HG03045 (cell line): ENCODE data around the gene SYDE2.
A peak's percentile ranks its signal among the peaks of the same experiment; 100 is the strongest.
"Not testable (repeated sequence)": the region's sequence is repeated elsewhere in the genome, so short reads cannot be mapped to it uniquely, and the experiment has no call there.

Experiments used
- ATAC-seq: cut with Tn5 transposase; IDR thresholded peaks from one replicate; pipeline ENCODE4 v1.9.1; 2021; ENCODE audit warnings: mild to moderate bottlenecking, moderate library complexity; ENCODE audit not compliant: unreplicated experiment

SYDE2 gene

DNA sequence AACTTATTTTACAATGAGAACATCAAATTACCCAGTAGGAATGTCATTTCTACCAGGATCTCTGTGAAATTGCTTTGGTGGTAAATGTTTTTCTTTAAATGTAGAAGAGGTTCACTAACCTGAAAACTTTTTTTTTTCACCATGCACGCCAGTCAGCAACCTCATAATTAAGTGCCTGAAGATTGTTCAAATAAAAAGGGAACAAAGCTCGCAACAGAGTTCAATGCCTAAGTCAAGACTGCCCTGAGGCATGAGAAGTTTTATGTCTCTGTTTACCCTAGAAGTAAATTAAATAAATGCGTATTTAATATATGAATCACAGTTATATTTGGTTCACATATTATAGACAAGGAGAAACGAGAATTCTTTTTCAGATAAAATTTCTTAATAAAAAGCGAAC, 13.8 kb upstream of the SYDE2 start:
- ATAC-seq, result no peak

DNA sequence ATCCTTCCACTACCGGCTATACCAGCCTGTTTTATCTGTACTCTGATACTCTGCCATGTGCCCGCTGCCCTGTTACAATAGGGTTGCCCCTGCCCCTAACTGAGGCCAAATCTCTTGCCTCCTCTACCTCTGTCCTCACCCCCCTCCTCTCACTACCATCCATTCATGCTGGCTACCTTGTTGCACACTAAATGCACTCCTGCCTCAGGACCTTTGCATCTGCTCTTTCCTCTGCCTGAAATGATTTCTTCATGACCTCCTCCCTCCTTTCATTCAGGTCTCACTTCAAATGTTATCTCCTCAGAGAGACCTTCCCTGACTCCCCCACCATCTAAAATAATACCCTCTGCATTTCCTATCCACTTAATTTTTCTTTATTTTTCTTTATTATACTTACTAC, 7.7 kb upstream of the SYDE2 start:
- ATAC-seq, result no peak

DNA sequence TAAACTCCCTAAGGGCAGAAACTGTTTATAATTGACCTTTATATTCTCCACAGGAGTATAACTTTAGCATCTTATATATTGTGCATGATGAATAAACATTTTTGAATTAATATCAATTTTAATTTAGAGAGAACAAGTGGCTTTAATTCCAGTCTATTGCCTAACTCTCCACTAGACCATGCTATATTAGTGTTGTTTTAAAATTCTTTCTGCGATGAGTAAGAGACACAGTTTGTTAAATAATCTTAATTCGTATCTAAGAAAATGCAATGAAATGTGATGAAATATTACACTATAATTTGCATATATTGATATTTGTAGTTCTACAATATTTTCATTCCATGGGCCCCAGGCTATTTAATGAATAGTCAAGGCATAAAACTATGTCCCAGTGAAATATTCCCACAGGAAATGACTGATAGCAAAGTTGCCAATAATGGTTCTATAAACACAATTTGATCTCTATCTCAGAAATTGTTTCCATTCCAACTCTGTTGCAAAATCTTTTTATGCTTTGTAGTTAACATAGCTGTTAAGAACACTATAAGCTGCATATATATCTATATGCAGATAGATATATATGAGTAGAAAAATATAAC, 2.9 kb upstream of the SYDE2 start:
- no peak for ATAC-seq

DNA sequence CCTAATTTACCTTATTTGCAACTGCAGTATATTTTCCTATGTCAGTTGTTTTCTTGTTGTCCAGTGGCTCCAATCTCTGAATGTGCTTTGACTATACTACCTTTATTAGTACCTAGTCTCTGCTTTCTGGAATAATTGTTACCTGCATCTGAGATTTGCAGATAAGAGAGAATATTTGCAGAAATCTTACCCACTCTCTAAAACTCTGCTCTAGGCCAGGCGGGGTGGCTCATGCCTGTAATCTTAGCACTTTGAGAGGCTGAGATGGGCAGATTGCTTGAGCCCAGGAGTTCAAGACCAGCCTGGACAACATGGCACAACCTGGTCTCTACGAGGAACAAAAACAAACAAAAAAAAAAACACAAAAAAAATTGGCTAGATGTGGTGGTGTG, 2.0 kb upstream of the SYDE2 start:
- ATAC-seq, result no peak

DNA sequence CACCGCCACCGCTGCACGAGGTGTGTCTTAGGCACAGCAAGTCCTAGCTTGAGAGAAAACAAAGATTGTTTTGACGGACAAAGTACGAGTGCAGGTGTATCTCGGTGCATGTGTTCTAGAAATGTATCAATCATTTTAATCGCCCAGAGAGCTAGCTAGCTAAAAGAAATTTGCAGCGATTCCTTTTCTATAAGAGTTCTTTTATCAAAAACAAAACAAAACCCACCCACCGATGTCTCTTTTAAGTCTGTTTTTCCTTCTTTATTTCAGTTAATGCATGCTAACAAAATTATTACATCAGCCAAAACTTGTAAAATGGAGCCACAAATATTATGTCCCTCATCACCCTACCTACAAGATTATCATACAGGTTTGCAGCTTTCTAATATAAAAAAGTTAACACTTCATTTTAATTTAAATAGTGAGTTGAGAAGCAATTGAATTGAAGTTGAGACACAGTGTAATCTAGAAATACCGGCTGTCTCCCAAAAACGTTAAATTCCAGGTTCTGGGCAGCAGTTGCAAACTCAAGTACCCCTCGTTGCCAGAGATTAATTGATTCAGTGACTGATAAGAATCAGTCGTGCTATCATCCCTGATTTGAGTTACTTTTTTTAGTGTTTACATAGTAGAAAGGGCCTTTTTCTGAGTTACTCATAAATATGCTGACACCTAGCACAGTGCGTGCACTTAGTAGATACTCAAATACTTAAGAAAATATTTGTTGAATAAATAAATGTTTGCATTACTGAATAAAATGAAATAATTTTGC, 1.5 kb upstream of the SYDE2 start:
- no peak for ATAC-seq

DNA sequence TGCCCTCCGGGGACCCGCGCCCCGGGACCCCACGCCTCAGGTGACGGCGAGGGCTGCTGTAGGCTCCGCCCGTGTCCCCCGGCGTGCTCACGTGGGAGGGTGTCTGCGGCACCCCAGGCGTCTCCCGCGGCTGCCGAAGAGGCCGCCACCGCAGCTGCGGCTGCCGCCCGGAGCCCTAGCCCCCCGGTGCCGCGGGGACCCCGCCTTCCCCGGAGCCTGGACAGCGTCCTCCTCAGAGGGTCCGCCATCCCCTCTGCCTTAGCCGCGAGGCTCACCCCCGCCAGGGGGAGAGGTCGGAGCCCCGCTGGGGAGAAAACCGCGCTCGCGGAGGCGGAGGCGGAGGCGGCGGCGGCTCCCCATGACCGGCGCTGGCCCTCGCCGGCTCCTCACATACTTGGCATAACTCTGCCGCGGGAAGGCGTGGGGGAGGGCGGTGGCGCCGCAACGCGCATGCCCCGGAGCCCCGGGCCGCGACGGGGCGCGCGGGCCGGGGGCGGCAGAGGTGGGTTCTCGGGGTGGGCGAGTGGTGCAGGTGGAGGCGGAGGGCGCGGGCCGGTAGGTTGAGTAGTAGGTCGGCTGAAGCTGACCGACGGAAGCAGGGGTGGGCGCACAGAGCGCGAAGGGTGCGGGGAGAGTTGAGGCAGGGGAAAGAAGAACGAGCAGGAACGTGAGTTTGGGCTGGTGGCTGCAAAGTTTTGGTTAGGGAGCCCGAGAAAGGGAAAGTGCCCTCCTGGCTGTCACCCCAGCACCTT, 700 bp upstream of the SYDE2 start:
- peak; percentile 58 for ATAC-seq

DNA sequence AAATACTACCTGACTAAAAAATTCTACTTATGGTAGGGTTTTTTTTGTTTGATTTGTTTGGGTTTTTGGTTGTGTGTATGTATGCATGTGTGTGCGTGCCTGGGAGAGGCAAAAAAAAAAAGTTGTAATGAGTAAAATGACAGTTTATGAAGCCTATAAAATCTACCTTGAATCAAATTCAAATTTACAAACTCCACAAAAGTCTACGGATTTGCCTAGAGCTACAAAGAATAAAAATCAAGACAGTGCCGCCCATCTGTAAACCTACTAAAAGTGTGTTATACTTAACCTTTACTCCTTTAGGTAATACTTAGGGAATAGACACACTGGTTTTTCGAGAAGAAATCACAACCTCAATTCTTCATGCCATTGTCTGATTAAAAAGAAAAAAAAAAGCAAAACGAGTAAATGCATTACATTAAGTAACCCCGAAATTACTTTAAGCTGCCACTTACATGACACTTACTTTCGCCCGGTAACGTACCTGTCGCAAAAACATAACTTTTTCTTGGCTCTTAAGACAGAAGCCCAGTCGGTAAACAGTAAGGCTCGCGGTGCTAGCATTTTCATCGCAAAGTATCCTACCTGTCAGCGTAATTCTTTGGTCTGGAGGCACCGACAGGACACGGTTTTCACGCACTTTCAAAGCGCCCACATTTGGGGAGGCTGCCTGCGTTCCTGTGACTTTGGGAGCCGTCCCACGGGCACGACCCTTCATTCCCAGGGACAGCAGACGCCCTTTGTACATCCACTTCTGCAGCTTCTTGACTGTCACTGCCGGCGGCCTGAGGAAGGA, 951 bp downstream of the SYDE2 start:
- ATAC-seq, result no peak

DNA sequence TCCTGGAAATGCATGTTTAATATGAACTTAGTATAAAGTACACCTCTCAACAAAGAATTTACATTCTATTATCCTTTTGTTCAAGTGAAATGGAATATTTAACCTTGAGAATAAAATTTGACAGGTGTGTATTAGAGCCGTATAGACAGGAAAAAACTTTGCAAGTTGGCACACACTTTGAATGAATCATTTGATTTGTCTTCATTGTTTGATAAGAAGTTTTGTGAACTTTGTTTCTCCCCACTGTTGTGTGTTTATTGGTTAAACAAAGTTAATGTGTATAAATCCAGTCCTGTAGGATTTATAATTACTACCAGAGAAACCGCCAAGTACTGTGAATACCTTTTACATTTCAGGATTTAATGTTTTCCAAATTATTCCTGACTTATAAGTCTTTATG, 2.0 kb downstream of the SYDE2 start:
- ATAC-seq, result no peak

DNA sequence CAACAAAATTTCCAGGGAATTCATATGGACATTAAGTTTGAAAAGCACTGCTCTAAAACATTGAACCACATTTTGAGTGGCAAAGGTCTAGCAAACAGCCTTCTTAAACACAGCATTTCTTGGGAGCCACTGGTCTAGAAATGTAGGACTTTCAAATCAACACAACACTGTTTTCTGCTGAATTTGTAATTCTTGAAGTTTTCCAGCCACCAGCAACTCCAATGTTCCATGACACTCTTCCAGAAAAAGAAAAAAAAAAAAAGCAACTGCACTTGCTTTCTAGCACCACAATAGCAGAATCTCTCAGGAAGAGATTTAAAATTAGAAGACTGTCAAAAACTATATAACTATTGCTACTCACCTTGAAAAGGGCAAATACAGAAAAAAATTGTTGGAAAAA, 4.5 kb downstream of the SYDE2 start:
- ATAC-seq, result no peak

DNA sequence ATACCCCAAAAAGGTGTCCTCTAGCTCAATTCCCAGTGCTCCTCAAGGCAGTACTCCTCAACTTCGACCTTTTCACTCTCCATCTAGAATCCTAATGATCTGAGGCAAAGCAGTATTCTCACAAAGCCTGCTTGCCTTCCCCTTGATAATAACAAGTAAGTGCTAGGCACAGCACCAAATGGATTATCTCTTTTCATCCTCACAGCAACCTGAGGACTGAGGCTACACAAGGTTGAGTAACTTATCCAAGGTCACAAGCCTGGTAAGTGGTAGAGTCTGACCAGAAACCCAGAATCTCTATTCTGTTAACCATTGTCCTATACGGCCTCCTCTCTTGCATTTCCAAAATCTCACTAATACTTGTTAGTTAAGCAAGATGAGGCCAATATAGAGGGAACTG, 5.1 kb downstream of the SYDE2 start:
- ATAC-seq, result no peak

DNA sequence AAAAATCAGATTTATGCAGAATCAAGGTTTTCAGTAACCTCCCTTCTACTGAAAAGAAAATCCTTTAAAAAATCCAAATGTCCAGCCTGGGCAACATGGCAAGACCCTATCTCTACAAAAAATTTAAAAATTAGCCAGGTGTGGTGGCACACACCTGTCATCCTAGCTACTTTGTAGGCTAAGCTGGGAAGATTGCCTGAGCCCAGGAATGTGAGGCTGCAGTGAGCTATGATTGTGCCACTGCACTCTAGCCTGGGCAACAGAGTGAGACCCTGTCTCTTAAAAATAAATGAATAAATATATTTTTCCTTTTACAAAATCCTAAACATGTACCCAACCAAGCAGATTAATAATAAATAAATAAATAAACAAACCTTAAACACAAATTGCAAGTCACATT, 8.7 kb downstream of the SYDE2 start:
- not testable (repeated sequence) for ATAC-seq

DNA sequence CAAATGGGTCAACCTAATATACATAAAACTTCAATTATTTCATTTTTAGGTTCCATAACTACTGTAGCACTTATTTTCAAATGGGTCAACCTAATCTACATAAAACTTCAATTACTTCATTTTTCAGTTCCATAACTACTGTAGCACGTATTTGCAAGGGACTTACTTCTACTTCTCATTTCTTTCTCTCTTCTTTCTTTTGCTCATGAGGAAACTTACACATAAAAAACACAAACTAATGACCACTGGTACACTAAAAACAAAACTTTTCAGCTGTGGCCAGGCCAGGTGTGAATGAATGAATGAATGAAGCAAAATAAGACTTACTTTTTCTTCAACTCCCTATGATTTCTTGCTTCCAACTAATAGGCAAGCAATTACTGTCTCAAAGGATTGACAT, 11.7 kb downstream of the SYDE2 start:
- ATAC-seq, result no peak

DNA sequence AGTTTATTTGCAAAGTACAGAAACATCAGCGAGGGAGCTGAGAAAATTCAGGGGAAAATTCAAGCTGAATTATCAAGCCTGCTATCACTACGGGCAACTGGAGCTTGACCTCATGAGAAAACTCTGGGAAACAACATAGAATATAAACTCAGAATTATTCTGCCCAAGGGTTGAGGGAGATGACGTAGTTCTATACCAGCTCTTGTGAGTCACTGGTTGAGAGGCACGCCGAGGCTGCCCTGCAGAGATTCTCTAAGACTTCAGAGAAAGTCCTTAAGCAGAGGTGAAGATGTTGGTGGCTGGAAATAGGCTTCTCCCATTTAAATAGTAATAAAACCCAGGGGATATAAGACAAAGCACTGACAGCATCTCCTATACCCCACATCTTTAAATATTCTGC, 12.3 kb downstream of the SYDE2 start:
- ATAC-seq, result no peak

DNA sequence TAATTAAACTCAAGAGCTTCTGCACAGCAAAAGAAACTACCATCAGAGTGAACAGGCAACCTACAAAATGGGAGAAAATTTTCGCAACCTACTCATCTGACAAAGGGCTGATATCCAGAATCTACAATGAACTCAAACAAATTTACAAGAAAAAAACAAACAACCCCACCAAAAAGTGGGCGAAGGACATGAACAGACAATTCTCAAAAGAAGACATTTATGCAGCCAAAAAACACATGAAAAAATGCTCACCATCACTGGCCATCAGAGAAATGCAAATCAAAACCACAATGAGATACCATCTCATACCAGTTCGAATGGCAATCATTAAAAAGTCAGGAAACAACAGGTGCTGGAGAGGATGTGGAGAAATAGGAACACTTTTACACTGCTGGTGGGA, 13.8 kb downstream of the SYDE2 start:
- not testable (repeated sequence) for ATAC-seq

DNA sequence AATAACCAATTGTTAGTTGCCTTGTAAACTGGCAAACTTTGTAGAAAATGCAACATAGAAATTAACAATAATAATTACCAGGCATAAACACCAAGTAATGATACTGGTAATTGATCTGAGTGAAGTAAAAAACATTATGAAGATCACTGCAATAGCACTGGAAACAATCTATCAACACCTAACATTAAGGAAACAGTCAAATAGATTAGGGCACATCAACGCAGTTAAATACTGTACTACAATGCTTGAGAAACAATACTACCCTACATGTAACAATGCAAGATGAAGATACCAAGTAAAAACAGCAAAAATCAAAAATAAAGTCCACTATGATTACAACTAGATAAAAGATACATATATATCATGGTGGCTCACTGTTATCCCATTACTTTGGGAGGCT, 16.6 kb downstream of the SYDE2 start:
- ATAC-seq, result no peak

DNA sequence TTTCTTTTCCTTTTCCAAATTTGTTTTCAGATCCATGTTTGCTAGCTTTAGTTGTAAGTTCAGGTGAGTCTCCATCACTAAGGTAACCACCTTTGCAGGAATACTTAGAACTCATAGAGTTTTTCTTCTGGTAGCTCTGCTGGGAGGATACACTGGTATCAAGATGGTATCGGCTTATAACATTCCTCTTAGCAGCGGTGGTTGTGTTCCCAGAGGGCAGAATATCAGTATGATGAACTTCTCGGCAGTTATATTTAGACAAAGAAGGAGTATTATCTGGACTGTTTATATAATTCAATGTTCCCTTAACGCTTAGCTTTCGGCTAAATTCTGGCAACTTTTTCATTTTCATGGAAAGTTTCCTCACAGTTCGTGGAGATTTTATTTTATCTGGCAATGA, 18.1 kb downstream of the SYDE2 start:
- no peak for ATAC-seq

DNA sequence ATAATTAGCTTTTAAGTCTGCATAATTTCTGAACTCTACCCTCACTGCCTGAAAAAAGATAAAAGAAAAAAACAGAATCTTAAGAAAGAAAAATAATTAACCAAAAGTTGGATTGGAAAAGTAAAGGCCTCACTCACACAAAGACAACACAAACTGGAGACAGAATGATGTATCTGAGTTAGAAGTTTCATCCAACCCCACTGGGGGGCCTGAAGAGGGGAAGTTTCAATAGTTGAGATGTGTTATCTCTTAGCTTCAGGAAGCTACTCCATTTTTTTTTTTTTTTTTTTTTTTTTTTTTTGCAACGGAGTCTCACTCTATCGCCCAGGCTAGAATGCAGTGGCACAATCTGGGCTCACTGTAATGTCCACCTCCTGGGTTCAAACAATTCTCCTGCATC, 19.9 kb downstream of the SYDE2 start:
- no peak for ATAC-seq

DNA sequence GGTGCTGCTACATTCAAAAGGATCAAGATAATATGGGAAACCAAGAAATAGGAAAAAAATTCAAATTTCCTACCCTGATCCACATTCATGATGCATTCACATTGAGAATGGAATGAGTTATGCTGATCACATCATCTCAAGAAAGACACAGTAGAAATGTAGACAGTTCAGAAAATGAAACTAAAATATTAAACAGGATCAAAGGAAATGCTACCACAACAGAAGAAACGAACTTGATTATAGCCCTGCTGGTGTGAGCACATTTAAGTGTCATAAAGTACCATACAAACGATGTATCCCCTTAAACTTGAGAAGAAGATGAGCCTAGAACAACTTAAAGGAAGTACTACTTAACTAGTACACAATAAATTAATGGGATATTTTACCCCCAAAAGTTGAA, 21.3 kb downstream of the SYDE2 start:
- ATAC-seq, result no peak

DNA sequence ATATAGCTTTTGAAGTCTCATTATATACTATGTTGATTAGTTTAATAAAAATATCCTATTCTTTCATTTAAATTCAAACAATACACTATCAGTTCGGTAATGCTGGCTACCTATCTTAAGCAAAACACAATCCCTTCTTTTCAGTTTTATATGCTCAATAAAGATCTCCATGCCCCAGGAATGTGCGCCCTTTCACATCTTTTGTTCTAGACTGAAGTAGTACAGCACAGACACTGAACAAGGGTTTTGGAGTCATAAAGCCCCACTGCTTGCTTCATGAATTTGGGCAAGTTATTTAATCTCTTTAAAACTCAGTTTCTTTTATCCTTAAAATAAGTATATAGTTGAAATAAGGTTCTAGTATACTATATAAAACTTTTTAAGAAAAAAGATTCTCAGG, 22.4 kb downstream of the SYDE2 start:
- ATAC-seq, result no peak

DNA sequence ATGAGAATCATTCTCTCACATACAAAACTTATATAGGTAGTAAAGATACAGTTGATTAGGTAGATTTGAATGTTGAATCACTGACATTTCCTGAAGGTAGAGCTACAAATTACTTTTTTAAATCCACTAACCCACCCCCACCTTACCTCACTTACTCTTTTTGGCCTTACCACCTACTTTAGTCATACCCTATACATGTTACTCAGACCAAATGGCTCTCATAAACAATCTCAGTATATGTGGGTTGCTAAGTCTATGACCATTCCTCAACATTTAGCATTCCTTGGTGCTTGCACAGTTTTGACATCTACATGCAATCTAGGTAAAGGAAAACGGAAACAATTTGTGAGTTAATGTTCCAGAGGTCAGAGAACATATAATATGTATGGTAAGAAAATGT, 26.3 kb downstream of the SYDE2 start:
- ATAC-seq, result no peak

DNA sequence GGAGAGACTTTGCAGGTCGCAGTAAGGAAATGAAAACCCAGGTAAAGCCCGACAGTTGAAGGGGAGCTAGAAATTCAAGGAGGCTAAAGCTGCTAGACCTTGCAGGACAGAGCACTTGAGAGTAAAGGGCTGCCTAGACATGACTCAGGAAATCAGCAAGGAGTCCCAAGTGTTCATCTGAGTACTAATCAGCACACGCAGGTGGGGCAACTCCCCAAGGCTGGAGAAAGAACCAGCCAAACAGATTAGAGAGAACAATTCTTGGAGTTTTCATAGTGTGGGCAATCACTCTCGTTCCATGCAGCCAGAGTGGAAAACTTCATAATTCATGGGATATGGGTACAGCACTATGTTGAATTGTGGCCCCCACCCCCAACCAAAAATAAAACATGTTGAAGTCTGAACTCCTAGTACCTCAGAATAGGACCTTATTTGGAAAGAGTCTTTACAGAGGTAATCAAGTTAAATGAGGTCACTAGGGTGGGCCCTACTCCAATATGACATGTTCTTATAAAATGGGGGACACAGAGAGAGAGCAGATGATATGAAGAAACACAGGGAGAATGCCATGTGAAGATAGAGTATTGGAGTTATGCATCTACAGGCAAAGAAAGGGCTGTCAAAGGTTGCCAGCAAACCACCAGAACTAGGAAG, 28.0 kb downstream of the SYDE2 start:
- ATAC-seq, result no peak
